Activated CD4-positive, alpha-beta memory T cell treated with anti-CD3 and anti-CD28 coated beads for 36 hours (primary cell): ENCODE results near the gene GALNT10. TPM values are rescaled to one million over a fixed set of nuclear protein-coding genes. Genes with fewer than 3 reads are reported as not detected.

Experiments used
- CTCF ChIA-PET: fragments of 350-600 bp; sonication (Branson Sonifier 250); formaldehyde crosslinking; loops from one replicate; lab custom pipeline; 2021; ENCODE audit warnings: antibody characterized with exemption, inconsistent platforms; lab: Charles Lee
- POLR2A ChIA-PET: fragments of 350-600 bp; sonication (Branson Sonifier 250); formaldehyde crosslinking; loops from one replicate; lab custom pipeline; 2021; ENCODE audit warnings: antibody characterized with exemption; lab: Charles Lee
- DNase-seq: peaks from one replicate; pipeline ENCODE4 v3.0.0-alpha.2; 2020
- H3K27ac Mint-ChIP-seq: one replicate; pipeline ENCODE4 v1.8.0; 2021; ENCODE audit warnings: mixed read lengths
- H3K27me3 Mint-ChIP-seq: one replicate; pipeline ENCODE4 v1.8.0; 2021; ENCODE audit warnings: mixed read lengths
- H3K36me3 Mint-ChIP-seq: one replicate; pipeline ENCODE4 v1.8.0; 2021; ENCODE audit warnings: mixed read lengths
- H3K4me1 Mint-ChIP-seq: one replicate; pipeline ENCODE4 v1.8.0; 2021; ENCODE audit warnings: low read depth, mixed read lengths
- H3K4me3 Mint-ChIP-seq: one replicate; pipeline ENCODE4 v1.8.0; 2021; ENCODE audit warnings: mild to moderate bottlenecking, mixed read lengths
- H3K9me3 Mint-ChIP-seq: one replicate; pipeline ENCODE4 v1.8.0; 2021; ENCODE audit warnings: mixed read lengths
- intact Hi-C: fragments of 100-400 bp; cut with micrococcal nuclease; formaldehyde crosslinking; loops from one replicate; pipeline ENCODE4 v1.15.1; 2023
- total RNA-seq, 2 experiments: library from RNA; stranded (reverse); gene quantifications; one replicate each; pipeline ENCODE4 v1.2.3, GENCODE V29; 2021

Gene GALNT10
- total RNA-seq, 2 experiments from 2014 or later = 23.8 to 26.9 TPM

DNA sequence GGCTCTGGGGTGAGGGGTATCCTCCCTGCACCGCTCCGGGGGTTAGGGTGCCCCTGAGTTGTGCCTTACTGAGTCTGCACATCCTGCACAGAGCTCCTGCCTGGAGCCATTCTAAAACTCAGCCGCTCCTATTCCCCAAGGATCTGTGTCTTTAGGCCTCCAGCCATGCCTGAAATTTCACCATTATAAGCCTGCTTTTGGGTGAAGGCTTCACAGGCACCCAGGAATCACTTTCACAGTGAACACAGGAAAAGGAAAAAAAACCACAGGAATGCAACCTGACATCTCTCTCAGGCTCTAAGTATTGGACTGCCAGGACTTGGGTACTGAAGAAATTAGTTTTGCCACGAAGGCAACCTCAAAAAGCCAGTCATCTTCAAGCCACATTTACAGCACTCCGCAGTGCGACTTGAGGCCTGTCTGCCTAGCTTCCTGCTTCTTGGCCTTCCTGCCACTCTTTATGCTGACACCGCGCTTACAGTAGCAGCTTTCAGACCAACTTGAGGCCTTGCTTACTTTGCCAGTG, 30.9 kb downstream of the GALNT10 start:
- ChIA-PET POLR2A (interaction anchor here (0.9 to 1.3 kb wide), 4 partner anchors 9 to 31 kb away, joined by 3 read pairs; partner anchors contain the start of gene GALNT10), CTCF (interaction anchor here (0.7 to 1.5 kb wide), 4 partner anchors 9 to 149 kb away, joined by 3 to 9 read pairs (median 4); no protein-coding TSS in a partner anchor)
- peaks cover 23% of the 10 kb centered on the region for H3K36me3 Mint-ChIP-seq
- peak; percentile 75 for DNase-seq
- H3K9me3 Mint-ChIP-seq = peaks cover 2% of the 10 kb centered on the region
- intact Hi-C loops = loop anchor here (2.0 kb wide), 1 partner anchor 19 kb away; no protein-coding TSS in a partner anchor
- peaks cover 44% of the 10 kb centered on the region for H3K4me1 Mint-ChIP-seq
- H3K27ac Mint-ChIP-seq = peak overlapping the region; percentile 86
- H3K4me3 Mint-ChIP-seq = no peak overlapping the region
- H3K27me3 Mint-ChIP-seq = no peaks in the 10 kb centered on the region

DNA sequence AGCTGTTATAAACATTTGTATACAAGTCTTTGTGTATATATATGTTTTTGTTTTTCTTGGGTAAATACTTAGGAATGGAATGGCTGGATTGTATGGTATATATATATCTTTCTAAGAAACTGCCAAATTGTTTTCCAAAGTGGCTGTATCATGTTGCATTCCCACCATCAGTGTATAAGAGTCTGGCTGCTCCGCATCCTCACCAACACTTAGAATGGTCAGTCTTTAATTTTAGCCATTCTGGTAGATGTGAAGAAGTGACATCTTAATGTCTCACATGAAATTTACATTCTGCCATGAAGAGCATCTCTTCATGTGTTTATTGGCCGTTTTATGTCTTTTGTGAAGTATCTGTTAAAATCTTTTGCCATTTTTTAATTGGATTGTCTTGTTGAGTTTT, 31.9 kb downstream of the GALNT10 start:
- H3K27ac Mint-ChIP-seq = peak overlapping the region; percentile 42
- H3K36me3 Mint-ChIP-seq = peaks cover 28% of the 10 kb centered on the region
- peaks cover 35% of the 10 kb centered on the region for H3K4me1 Mint-ChIP-seq
- H3K27me3 Mint-ChIP-seq = no peaks in the 10 kb centered on the region
- H3K4me3 Mint-ChIP-seq = no peak overlapping the region
- no peak for DNase-seq
- ChIA-PET CTCF (interaction anchor here (1.1 kb wide), 2 partner anchors 25 to 150 kb away, joined by 4 to 9 read pairs; no protein-coding TSS in a partner anchor), POLR2A (no interaction called here)
- intact Hi-C loops = no loop called here
- H3K9me3 Mint-ChIP-seq = peaks cover 12% of the 10 kb centered on the region

DNA sequence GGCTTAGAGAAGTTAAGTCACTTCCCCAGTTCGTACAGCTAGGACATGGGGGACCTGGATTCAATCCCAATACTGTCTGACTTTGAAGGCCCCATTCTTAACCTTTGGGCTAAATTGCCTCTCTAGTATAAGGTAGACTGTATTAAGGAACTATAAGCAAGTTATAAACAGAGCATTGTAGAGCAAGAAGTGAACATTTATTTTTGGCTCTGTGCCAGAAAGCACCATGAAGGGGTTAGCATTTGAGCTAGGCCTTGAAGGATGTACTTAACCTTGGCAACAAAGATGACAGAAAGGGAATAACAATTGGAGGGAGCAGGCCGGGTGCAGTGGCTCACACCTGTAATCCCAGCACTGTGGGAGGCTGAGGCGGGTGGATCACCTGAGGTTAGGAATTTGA, 32.8 kb downstream of the GALNT10 start:
- POLR2A ChIA-PET = interaction anchor here (0.7 kb wide), 1 partner anchor 34 kb away, joined by 3 read pairs; no protein-coding TSS in a partner anchor

DNA sequence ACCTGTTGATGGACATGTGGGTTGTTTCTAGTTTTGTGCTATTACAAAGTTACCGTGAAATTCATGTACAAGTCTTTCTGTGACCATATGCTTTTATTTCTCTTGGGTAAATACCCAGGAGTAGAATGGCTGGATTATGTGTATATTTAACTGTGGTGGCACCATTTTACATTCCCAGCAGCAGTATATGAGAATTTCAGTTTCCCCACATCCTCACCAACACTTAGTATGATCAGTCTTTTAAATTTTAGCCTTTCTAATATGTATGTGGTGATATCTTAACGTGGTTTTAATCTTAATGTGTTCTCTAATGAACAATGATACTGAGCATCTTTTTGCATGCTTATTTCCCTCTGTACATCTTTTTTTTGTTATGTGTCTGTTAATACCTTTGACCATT, 36.6 kb downstream of the GALNT10 start:
- intact Hi-C loops = loop anchor here (5.0 kb wide), 1 partner anchor 35 kb away; the partner anchor contains the start of gene GALNT10
- H3K27me3 Mint-ChIP-seq = no peaks in the 10 kb centered on the region
- ChIA-PET POLR2A (interaction anchor here (0.7 kb wide), 1 partner anchor 11 kb away, joined by 3 read pairs; no protein-coding TSS in a partner anchor), CTCF (no interaction called here)
- H3K4me3 Mint-ChIP-seq = no peak overlapping the region
- H3K9me3 Mint-ChIP-seq = peaks cover 20% of the 10 kb centered on the region
- no peak overlapping the region for H3K27ac Mint-ChIP-seq
- H3K36me3 Mint-ChIP-seq = peaks cover 24% of the 10 kb centered on the region
- no peak for DNase-seq
- peaks cover 30% of the 10 kb centered on the region for H3K4me1 Mint-ChIP-seq

More for the DNA sequence above, 32.8 kb downstream of the GALNT10 start:
- peaks cover 37% of the 10 kb centered on the region for H3K36me3 Mint-ChIP-seq
- no peak overlapping the region for H3K27ac Mint-ChIP-seq
- DNase-seq = no peak
- intact Hi-C loops = no loop called here
- CTCF ChIA-PET = no interaction called here
- H3K9me3 Mint-ChIP-seq = peaks cover 20% of the 10 kb centered on the region
- H3K4me3 Mint-ChIP-seq = no peak overlapping the region
- H3K4me1 Mint-ChIP-seq = peaks cover 38% of the 10 kb centered on the region
- H3K27me3 Mint-ChIP-seq = no peaks in the 10 kb centered on the region

DNA sequence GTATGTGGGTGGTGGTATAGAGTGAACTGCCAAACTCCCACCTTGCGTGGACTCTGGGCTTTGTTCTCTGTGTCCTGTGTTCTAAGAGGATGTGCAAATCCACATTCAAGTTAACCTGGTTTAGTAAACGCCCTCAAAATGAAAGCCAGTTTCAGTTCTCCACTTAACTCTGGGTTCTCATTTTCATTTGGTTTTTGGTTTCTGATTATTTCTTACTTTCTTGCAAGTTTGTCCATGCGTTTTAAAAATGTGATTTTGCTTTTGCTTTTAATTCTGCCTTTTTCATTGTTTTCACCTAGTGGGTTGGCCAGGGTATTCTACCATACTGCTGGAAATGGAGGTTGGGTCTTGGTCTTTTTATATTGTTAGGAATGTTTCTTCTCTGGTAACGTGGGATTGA, 38.2 kb downstream of the GALNT10 start:
- no peak for DNase-seq
- Mint-ChIP-seq H3K4me1 (peaks cover 24% of the 10 kb centered on the region), H3K9me3 (peaks cover 20% of the 10 kb centered on the region), H3K36me3 (peaks cover 24% of the 10 kb centered on the region), H3K27me3 (no peaks in the 10 kb centered on the region), H3K4me3 (peak overlapping the region; percentile 17), H3K27ac (peak overlapping the region; percentile 20)
- ChIA-PET CTCF (no interaction called here), POLR2A (no interaction called here)
- intact Hi-C loops = loop anchor here (1.0 to 5.0 kb wide), 2 partner anchors 14 to 36 kb away; partner anchors contain the start of gene GALNT10

DNA sequence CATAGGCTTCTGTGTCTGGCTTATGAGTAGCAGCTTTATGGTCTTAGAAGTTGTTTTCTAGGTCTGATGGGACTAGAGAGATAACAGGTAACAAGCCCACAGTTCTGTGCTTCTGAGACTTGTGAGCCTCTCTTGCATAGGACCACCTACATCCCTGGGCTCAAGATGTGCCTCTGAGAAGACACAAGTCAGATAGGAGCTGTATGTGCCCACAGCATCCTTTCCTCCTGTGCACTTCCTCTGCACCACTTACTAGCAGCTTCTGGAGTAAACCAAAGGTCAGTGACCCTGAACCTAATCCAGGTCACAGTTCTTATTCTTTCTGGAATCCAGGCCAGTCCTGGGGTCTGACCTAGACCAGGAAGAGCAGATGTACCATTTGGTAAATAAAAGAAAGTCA, 40.0 kb downstream of the GALNT10 start:
- Mint-ChIP-seq H3K4me3 (no peak overlapping the region), H3K9me3 (peaks cover 20% of the 10 kb centered on the region), H3K36me3 (peaks cover 24% of the 10 kb centered on the region), H3K27me3 (no peaks in the 10 kb centered on the region), H3K27ac (no peak overlapping the region), H3K4me1 (peaks cover 28% of the 10 kb centered on the region)
- CTCF ChIA-PET = interaction anchor here (1.4 kb wide), 1 partner anchor 9 kb away, joined by 3 read pairs; no protein-coding TSS in a partner anchor
- DNase-seq = no peak
- POLR2A ChIA-PET = interaction anchor here (1.0 kb wide), 1 partner anchor 9 kb away, joined by 3 read pairs; no protein-coding TSS in a partner anchor
- intact Hi-C loops = no loop called here

DNA sequence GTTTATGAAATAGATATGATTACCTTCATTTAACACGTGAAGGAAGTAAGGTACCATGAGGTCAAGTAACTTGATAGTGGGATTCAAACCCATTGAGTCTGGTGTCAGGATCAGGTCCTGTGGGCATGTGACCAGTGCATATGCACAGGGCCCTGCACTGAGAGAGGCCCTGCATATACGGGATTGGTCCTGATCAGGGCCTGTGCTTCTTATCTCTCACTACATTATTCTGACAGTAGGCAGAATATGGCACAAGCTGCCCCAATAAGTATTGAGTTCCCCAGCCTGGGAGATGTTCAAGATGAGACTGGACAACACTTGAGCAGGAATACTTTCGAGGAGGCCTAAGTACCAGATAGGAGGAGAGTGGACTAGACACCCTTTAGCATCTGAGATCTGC, 44.0 kb downstream of the GALNT10 start:
- Mint-ChIP-seq H3K4me3 (no peak overlapping the region), H3K9me3 (no peaks in the 10 kb centered on the region), H3K27me3 (no peaks in the 10 kb centered on the region), H3K4me1 (peaks cover 34% of the 10 kb centered on the region), H3K27ac (no peak overlapping the region), H3K36me3 (peaks cover 1% of the 10 kb centered on the region)
- intact Hi-C loops = no loop called here
- DNase-seq = no peak
- ChIA-PET POLR2A (no interaction called here), CTCF (no interaction called here)

DNA sequence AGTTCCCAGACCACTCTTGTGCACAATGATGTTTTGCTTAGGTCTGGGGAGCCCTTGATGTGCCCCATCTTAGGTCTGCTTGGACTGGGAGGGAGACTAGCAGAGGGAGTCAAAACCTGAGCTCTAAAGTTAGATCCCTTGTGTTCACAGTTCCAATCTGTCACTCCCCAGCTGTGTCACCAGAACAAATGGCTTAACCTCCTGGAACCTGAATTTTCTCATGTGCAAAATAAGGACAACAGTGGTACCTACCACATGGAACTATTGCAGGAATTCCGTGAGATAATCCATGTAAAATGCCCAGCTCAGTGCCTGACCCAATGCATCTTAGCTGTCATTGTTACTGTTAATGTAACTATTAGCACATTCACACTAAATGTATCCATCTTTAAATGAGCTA, 45.5 kb downstream of the GALNT10 start:
- H3K4me1 Mint-ChIP-seq = peaks cover 27% of the 10 kb centered on the region
- H3K27ac Mint-ChIP-seq = no peak overlapping the region
- no peaks in the 10 kb centered on the region for H3K27me3 Mint-ChIP-seq
- no peak for DNase-seq
- H3K9me3 Mint-ChIP-seq = no peaks in the 10 kb centered on the region
- intact Hi-C loops = no loop called here
- POLR2A ChIA-PET = no interaction called here
- no peak overlapping the region for H3K4me3 Mint-ChIP-seq
- no peaks in the 10 kb centered on the region for H3K36me3 Mint-ChIP-seq
- CTCF ChIA-PET = interaction anchor here (1.0 to 2.7 kb wide), 8 partner anchors 21 to 164 kb away, joined by 3 to 18 read pairs (median 8); partner anchors contain the start of gene GALNT10

DNA sequence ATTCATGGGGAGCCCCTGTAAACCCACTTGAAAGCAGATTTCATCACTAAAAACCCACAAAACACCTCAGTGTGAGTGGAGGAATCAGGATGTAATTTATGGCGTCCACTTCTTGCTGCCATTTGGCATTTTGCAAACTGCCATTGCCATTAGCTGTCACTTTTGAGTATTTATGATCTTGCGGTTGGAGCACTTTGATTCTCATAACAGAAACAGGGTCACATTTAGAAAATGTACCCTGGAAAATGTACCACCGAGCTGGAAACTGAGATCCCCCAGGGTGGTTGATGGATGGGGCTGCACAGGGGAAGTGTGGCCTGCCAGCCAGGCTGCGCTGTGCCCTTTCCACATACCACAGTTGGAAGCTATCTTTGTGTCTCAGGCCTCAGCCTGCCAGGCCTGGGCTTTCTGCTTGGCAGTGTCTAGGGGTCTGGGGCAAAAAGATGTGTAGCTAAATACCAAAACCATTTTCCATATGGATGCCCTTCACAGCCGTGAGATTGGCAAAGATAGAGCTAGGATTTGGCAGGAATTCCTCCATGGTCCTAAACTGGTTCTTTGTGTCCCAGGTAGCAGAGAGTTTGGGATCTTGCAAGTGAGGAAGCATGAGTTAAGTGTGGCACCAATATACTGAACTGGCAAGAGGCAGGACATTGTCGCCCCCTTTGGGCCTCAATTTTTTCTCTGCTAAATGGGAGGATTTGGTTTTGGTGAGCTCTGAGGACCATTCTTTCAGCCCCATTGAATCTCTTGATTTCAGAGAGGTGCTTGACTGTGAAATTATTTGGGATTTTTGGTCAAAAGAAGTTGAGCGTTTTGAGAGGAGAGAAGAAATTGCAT, 46.2 kb downstream of the GALNT10 start:
- CTCF ChIA-PET = interaction anchor here (0.6 to 2.7 kb wide), 12 partner anchors 22 to 168 kb away, joined by 3 to 18 read pairs (median 3); partner anchors contain the start of gene GALNT10
- H3K9me3 Mint-ChIP-seq = no peaks in the 10 kb centered on the region
- no peaks in the 10 kb centered on the region for H3K27me3 Mint-ChIP-seq
- no peaks in the 10 kb centered on the region for H3K36me3 Mint-ChIP-seq
- intact Hi-C loops = loop anchor here (1.0 kb wide), 1 partner anchor 164 kb away; no protein-coding TSS in a partner anchor
- peak; percentile 33 for DNase-seq
- no peak overlapping the region for H3K27ac Mint-ChIP-seq
- no peak overlapping the region for H3K4me3 Mint-ChIP-seq
- POLR2A ChIA-PET = no interaction called here
- H3K4me1 Mint-ChIP-seq = peaks cover 27% of the 10 kb centered on the region

DNA sequence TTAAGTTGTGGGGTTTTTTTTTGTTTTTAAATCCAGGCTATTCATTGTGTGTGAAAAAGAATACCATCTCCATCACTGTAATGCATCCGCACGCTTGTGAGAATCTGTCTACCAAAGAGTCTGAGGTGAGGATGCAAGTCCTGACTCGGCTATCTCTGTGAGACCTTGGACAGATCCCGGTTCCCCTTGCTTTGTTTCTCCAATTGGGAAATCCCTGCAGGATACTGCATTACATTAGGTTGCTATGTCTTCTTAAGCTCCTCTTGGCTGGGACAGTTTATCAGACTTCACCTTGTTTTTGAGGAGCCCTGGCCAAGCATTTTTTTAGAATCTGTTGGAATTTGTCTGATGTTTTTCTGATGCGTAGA, 46.8 kb downstream of the GALNT10 start:
- no peak for DNase-seq
- H3K27me3 Mint-ChIP-seq = no peaks in the 10 kb centered on the region
- H3K27ac Mint-ChIP-seq = no peak overlapping the region
- H3K4me1 Mint-ChIP-seq = peaks cover 28% of the 10 kb centered on the region
- no peaks in the 10 kb centered on the region for H3K36me3 Mint-ChIP-seq
- H3K9me3 Mint-ChIP-seq = no peaks in the 10 kb centered on the region
- H3K4me3 Mint-ChIP-seq = no peak overlapping the region
- intact Hi-C loops = loop anchor here (1.0 kb wide), 1 partner anchor 165 kb away; no protein-coding TSS in a partner anchor
- ChIA-PET POLR2A (no interaction called here), CTCF (interaction anchor here (0.7 to 2.7 kb wide), 10 partner anchors 22 to 169 kb away, joined by 3 to 18 read pairs (median 6); partner anchors contain the start of gene GALNT10)

DNA sequence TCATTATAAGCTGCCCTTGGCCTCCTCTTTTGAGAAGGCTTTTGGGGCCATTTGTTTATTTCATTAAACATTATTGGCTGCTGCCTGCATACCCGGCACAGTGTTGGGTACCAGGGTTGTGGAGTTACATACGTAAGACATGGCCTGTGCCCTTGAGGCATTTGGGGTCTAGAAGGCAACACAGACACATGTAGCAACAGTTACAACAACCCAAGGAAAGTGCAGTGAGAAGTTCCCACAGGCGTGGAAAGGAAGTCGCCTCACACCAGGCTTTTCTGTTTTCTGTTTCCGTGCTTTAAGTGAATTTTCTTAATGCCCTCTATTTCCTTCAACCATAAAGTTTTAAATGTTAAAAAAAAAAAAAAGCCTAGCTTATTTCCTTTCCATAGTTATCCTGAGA, 47.4 kb downstream of the GALNT10 start:
- Mint-ChIP-seq H3K27ac (no peak overlapping the region), H3K27me3 (no peaks in the 10 kb centered on the region), H3K36me3 (no peaks in the 10 kb centered on the region), H3K4me3 (no peak overlapping the region), H3K4me1 (peaks cover 29% of the 10 kb centered on the region), H3K9me3 (no peaks in the 10 kb centered on the region)
- intact Hi-C loops = loop anchor here (1.0 kb wide), 1 partner anchor 166 kb away; no protein-coding TSS in a partner anchor
- ChIA-PET POLR2A (interaction anchor here (0.8 kb wide), 1 partner anchor 11 kb away, joined by 3 read pairs; no protein-coding TSS in a partner anchor), CTCF (interaction anchor here (1.0 to 2.7 kb wide), 6 partner anchors 23 to 169 kb away, joined by 3 to 18 read pairs (median 6); partner anchors contain the start of gene GALNT10)
- DNase-seq = no peak
